Adrenal gland (tissue), 12 donors: Measurements from ENCODE around the gene GRHPR. TPM values are rescaled to one million over a fixed set of nuclear protein-coding genes. Genes with fewer than 3 reads are reported as not detected.
A peak's percentile ranks its signal among the peaks of the same experiment; 100 is the strongest.

Experiments
- DNase-seq, 7 donors: peaks; one replicate each; pipeline ENCODE4 v3.0.0-alpha.2; 2019 to 2020
- H3K27ac ChIP-seq, 5 donors: fragments of 200-600 bp; sonication (generic) in 4 of 5; 1 replicate in 3 of 5; 2 replicates in 2 of 5; pipeline versions ENCODE4 v1.5.1 to v1.8.0; 2016 to 2020; ENCODE audit warnings: mild to moderate bottlenecking in 1 of 5
- H3K27me3 ChIP-seq: fragments of 200-600 bp; 2 replicates; pipeline ENCODE4 v1.8.0; 2021
- H3K36me3 ChIP-seq, 2 donors: fragments of 200-600 bp; replicated peaks in 1 of 2; 1 replicate in 1 of 2; 2 replicates in 1 of 2; pipeline versions ENCODE4 v1.5.1 to v1.8.0; 2018 to 2022
- H3K4me1 ChIP-seq, 2 donors: fragments of 200-600 bp; replicated peaks in 1 of 2; 1 replicate in 1 of 2; 2 replicates in 1 of 2; pipeline versions ENCODE4 v1.5.1 to v1.8.0; 2018 to 2021
- H3K4me3 ChIP-seq, 4 donors: fragments of 200-600 bp; sonication (generic) in 3 of 4; one replicate each; pipeline ENCODE4 v1.5.1; 2016 to 2018
- H3K9me3 ChIP-seq, 3 donors: fragments of 200-600 bp; sonication (generic) in 1 of 3; replicated peaks in 1 of 3; 1 replicate in 2 of 3; 2 replicates in 1 of 3; pipeline versions ENCODE4 v1.5.1 to v1.8.0; 2016 to 2021
- CTCF ChIP-seq, 6 experiments: fragments of 450-650 bp in 4 of 6; fragments of 200-600 bp in 2 of 6; sonication (generic) in 1 of 6; IDR thresholded peaks; 1 replicate in 5 of 6; 2 replicates in 1 of 6; pipeline versions ENCODE4 v1.5.1 to v1.8.0; 2016 to 2021; ENCODE audit warnings: antibody characterized with exemption in 6 of 6, mild to moderate bottlenecking in 2 of 6, moderate library complexity in 1 of 6
- POLR2A ChIP-seq, 2 donors: fragments of 450-650 bp; IDR thresholded peaks; one replicate each; pipeline ENCODE4 v1.6.1; 2017; ENCODE audit warnings: antibody characterized with exemption in 2 of 2, mild to moderate bottlenecking in 2 of 2, moderate library complexity in 1 of 2
- WGBS, 4 donors: extraction: QIAGEN DNeasy Blood & Tissue Kit in 2 of 4; methylation state at CpG; one replicate each; pipeline versions ENCODE4 v1.1.5 to v1.1.7; 2013 to 2017; 5-methylcytosine and 5-hydroxymethylcytosine counted together
- intact Hi-C, 2 donors: fragments of 100-400 bp; cut with DNase I; formaldehyde crosslinking; loops; one replicate each; pipeline versions ENCODE4 v1.14.1 to v1.15.0; 2022 to 2023
- polyA plus RNA-seq, 3 donors: library from polyadenylated mRNA; stranded (reverse); fragments of 200-250 nt in 2 of 3; fragments of 350-450 nt in 1 of 3; fragmentation: Illumina TruSeq in 1 of 3; extraction: RNeasy Lipid Tissue Mini Kit (QIAGEN cat#74804) in 1 of 3; gene quantifications; one replicate each; pipeline ENCODE4 v1.2.3, GENCODE V29; 2013 to 2014
- total RNA-seq, 9 donors: library from RNA; depleted of rRNA in 4 of 9; stranded (reverse); fragments of >200 nt in 4 of 9; fragments of 120-200 nt in 1 of 9; fragmentation: NEBNext Ultra II Directional in 1 of 9; extraction: Animal tissue kit (Norgen Biotek cat#: 25700) in 1 of 9; gene quantifications; one replicate each; pipeline versions ENCODE4 v1.1.0 to v1.2.4, GENCODE V29; 2013 to 2023
- donor health status: healthy with polysubstance abuse.
- donor health status: Bipolar disorder and iron deficiency.
- donor health status: DM: yes; HTN: yes; CAD: no.
- donor health status: DM: no; HTN: no; CAD: no.
- donor health status: DM: no; HTN: no; CAD: no.
- donor health status: DM: yes; HTN: yes; CAD: no.

GRHPR gene
- total and polyA plus RNA-seq, 12 donors: 83.3 to 434 (median 230) TPM

- no peaks in the 10 kb centered on the region for H3K27me3 ChIP-seq
- TF ChIP-seq CTCF (IDR thresholded peaks at IDR 0.05): no peak
- TF ChIP-seq POLR2A (IDR thresholded peaks at IDR 0.05): no peak
- no peak overlapping the region for H3K4me3 ChIP-seq
- H3K36me3 ChIP-seq: peaks cover 0 to 68% of the 10 kb centered on the region in 2 donors
- 77 to 81% (median 79%) methylated on average over 6 of the region's 6 CpGs for WGBS, 4 donors
- H3K4me1 ChIP-seq: peaks cover 14 to 50% of the 10 kb centered on the region in 2 donors
- no peaks in the 10 kb centered on the region for H3K9me3 ChIP-seq
- H3K27ac ChIP-seq: peak overlapping the region in 2 of 5 donors; percentile 44 to 72
- DNase-seq: peak in 1 of 7 donors; percentile 50
- intact Hi-C loops: no loop called here
Observed at GRCh38 chr9:37432020-37432419, 9.5 kb downstream of the GRHPR start.

GRCh38 chr9:37433867-37434371 is 11.4 kb downstream of the GRHPR start:
- Histone ChIP-seq H3K4me1 (peaks cover 14 to 50% of the 10 kb centered on the region in 2 donors), H3K36me3 (peaks cover 0 to 67% of the 10 kb centered on the region in 2 donors), H3K27ac (peak overlapping the region in 2 of 5 donors; percentile 26 to 57), H3K9me3 (no peaks in the 10 kb centered on the region), H3K27me3 (no peaks in the 10 kb centered on the region), H3K4me3 (no peak overlapping the region)
- no peak for DNase-seq
- intact Hi-C loops: no loop called here
- TF ChIP-seq CTCF (IDR thresholded peaks at IDR 0.05) (no peak), POLR2A (IDR thresholded peaks at IDR 0.05) (no peak)
- WGBS, 4 donors: 66 to 74% (median 67%) methylated on average over 4 to 7 of the region's 7 CpGs

GRCh38 chr9:37436540-37436939 is 14.0 kb downstream of the GRHPR start:
- no peaks in the 10 kb centered on the region for H3K9me3 ChIP-seq
- TF ChIP-seq CTCF (IDR thresholded peaks at IDR 0.05) (no peak), POLR2A (IDR thresholded peaks at IDR 0.05) (no peak)
- intact Hi-C loops: no loop called here
- H3K4me3 ChIP-seq: no peak overlapping the region
- 65 to 70% (median 67%) methylated on average over 5 of the region's 5 CpGs for WGBS, 4 donors
- H3K27me3 ChIP-seq: no peaks in the 10 kb centered on the region
- DNase-seq: peak in 1 of 7 donors; percentile 33
- peaks cover 0 to 75% of the 10 kb centered on the region in 2 donors for H3K36me3 ChIP-seq
- peak overlapping the region in 1 of 5 donors; percentile 22 for H3K27ac ChIP-seq
- peaks cover 12 to 39% of the 10 kb centered on the region in 2 donors for H3K4me1 ChIP-seq

GRCh38 chr9:37437010-37437409 is 14.5 kb downstream of the GRHPR start:
- no peak for TF ChIP-seq CTCF (IDR thresholded peaks at IDR 0.05)
- no peak for TF ChIP-seq POLR2A (IDR thresholded peaks at IDR 0.05)
- 85 to 90% (median 88%) methylated on average over 6 of the region's 6 CpGs for WGBS, 4 donors
- H3K9me3 ChIP-seq: no peaks in the 10 kb centered on the region
- no peaks in the 10 kb centered on the region for H3K27me3 ChIP-seq
- intact Hi-C loops: no loop called here
- peaks cover 9 to 34% of the 10 kb centered on the region in 2 donors for H3K4me1 ChIP-seq
- peaks cover 0 to 80% of the 10 kb centered on the region in 2 donors for H3K36me3 ChIP-seq
- no peak overlapping the region for H3K27ac ChIP-seq
- H3K4me3 ChIP-seq: no peak overlapping the region
- no peak for DNase-seq
